Breast epithelium (tissue), 4 donors: ENCODE measurements around the gene SMARCD1. TPM values are rescaled to one million over a fixed set of nuclear protein-coding genes. Genes with fewer than 3 reads are reported as not detected.

Experiments used
- DNase-seq, 2 donors: peaks; one replicate each; pipeline ENCODE4 v3.0.0-alpha.2; 2019; ENCODE audit warnings: low spot score in 2 of 2
- H3K27ac ChIP-seq, 2 donors: fragments of 200-600 bp; sonication (generic) in 1 of 2; one replicate each; pipeline ENCODE4 v1.5.1; 2016 to 2019; ENCODE audit warnings: mild to moderate bottlenecking in 1 of 2
- H3K27me3 ChIP-seq, 2 donors: fragments of 200-600 bp; sonication (generic) in 1 of 2; one replicate each; pipeline versions ENCODE4 v1.5.1 to v1.6.0; 2017 to 2019; ENCODE audit warnings: control low read depth in 1 of 2, mild to moderate bottlenecking in 1 of 2
- H3K36me3 ChIP-seq: fragments of 200-600 bp; one replicate; pipeline ENCODE4 v1.5.1; 2019
- H3K4me1 ChIP-seq, 2 donors: fragments of 200-600 bp; sonication (generic); one replicate each; pipeline ENCODE4 v1.5.1; 2016 to 2019; ENCODE audit warnings: control low read depth in 1 of 2
- H3K4me3 ChIP-seq, 3 donors: fragments of 200-600 bp; sonication (generic); 1 replicate in 2 of 3; 2 replicates in 1 of 3; pipeline ENCODE4 v1.5.1; 2016 to 2019; ENCODE audit warnings: mild to moderate bottlenecking in 3 of 3, moderate library complexity in 2 of 3
- H3K9me3 ChIP-seq, 2 donors: fragments of 200-600 bp; sonication (generic) in 1 of 2; one replicate each; pipeline ENCODE4 v1.5.1; 2016 to 2019; ENCODE audit warnings: control low read depth in 1 of 2
- CTCF ChIP-seq, 3 donors: fragments of 450-650 bp; IDR thresholded peaks; one replicate each; pipeline ENCODE4 v1.5.1; 2016 to 2017; ENCODE audit warnings: antibody characterized with exemption in 3 of 3, mild to moderate bottlenecking in 3 of 3, moderate library complexity in 3 of 3
- POLR2A ChIP-seq: fragments of 450-650 bp; IDR thresholded peaks from one replicate; pipeline ENCODE4 v1.6.1; 2016; ENCODE audit warnings: antibody characterized with exemption, mild to moderate bottlenecking, moderate library complexity
- POLR2AphosphoS5 ChIP-seq, 3 donors: sonication (generic); formaldehyde crosslinking; IDR thresholded peaks; one replicate each; pipeline ENCODE4 v1.6.1; 2017; ENCODE audit warnings: antibody characterized with exemption in 3 of 3
- intact Hi-C: fragments of 100-400 bp; cut with DNase I; formaldehyde crosslinking; loops from one replicate; pipeline ENCODE4 v1.15.1; 2023; ENCODE audit warnings: low total_unique reads
- total RNA-seq, 3 donors: library from RNA; depleted of rRNA; stranded (reverse); fragments of >200 nt; gene quantifications; one replicate each; pipeline ENCODE4 v1.1.0, GENCODE V29; 2016

SMARCD1 gene
- total RNA-seq, 3 donors from 2014 or later, result 50.6 to 56.7 (median 51.5) TPM

DNA sequence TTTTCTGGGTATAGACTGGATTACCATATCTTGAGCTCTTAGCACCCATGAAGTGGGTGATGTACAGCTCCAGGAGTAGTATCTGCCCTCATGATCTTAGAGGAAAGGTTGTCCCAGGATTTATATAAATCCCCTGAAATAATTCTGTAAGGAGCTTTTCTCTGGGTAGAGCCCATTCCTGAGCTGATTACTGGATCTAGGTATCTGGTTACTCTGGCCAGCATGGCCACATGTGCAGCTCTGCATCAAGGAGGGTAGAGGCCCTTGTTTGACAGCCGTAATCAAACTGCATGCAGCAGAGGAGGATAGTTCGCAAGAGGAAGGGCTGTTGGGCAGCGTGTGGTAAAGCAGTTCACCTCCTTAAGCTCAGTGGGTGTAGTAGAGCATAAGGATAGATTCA, 35.4 kb downstream of the SMARCD1 start:
- Histone ChIP-seq H3K36me3 (no peaks in the 10 kb centered on the region), H3K4me1 (no peaks in the 10 kb centered on the region), H3K4me3 (no peak overlapping the region), H3K27ac (no peak overlapping the region), H3K27me3 (no peaks in the 10 kb centered on the region), H3K9me3 (no peaks in the 10 kb centered on the region)
- TF ChIP-seq POLR2A (no peak), CTCF (IDR thresholded peaks at IDR 0.05) (no peak), POLR2AphosphoS5 (IDR thresholded peaks at IDR 0.05) (no peak)
- DNase-seq, result no peak
- intact Hi-C loops, result no loop called here

GRCh38 chr12:50120953-50121352, 35.8 kb downstream of the SMARCD1 start:
- TF ChIP-seq POLR2A (no peak), POLR2AphosphoS5 (IDR thresholded peaks at IDR 0.05) (no peak), CTCF (IDR thresholded peaks at IDR 0.05) (no peak)
- Histone ChIP-seq H3K9me3 (no peaks in the 10 kb centered on the region), H3K4me1 (no peaks in the 10 kb centered on the region), H3K36me3 (no peaks in the 10 kb centered on the region), H3K4me3 (no peak overlapping the region), H3K27me3 (no peaks in the 10 kb centered on the region), H3K27ac (no peak overlapping the region)
- intact Hi-C loops, result no loop called here
- peak in 1 of 2 donors; percentile 5 for DNase-seq

- no peak for TF ChIP-seq POLR2AphosphoS5 (IDR thresholded peaks at IDR 0.05)
- no peak for TF ChIP-seq POLR2A
- TF ChIP-seq CTCF (IDR thresholded peaks at IDR 0.05), result no peak
- no peak overlapping the region for H3K27ac ChIP-seq
- H3K4me3 ChIP-seq, result no peak overlapping the region
- DNase-seq, result no peak
- intact Hi-C loops, result no loop called here
- H3K4me1 ChIP-seq, result no peaks in the 10 kb centered on the region
- no peaks in the 10 kb centered on the region for H3K9me3 ChIP-seq
- no peaks in the 10 kb centered on the region for H3K36me3 ChIP-seq
- no peaks in the 10 kb centered on the region for H3K27me3 ChIP-seq
Measured at GRCh38 chr12:50121641-50122040, 36.5 kb downstream of the SMARCD1 start.

DNA sequence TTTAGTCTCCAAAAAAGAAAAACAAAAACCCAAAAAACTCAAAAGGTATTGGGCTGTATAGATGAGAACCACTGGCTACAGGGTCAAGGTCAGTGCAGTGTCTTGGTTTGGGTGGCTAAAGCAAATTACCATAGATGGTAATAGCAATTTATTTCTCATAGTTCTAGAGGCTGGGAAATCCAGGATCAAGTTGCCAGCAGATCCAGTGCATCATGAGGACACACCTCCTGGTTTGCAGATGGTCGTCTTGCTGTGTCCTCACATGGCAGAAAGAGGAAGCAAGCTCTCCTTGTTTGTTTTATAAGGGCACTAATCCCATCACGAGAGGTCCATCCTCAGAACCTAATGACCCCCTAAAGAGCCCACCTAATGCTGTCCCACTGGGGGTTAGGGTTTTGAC, 38.1 kb downstream of the SMARCD1 start:
- Histone ChIP-seq H3K4me1 (no peaks in the 10 kb centered on the region), H3K27me3 (no peaks in the 10 kb centered on the region), H3K36me3 (no peaks in the 10 kb centered on the region), H3K4me3 (no peak overlapping the region), H3K27ac (no peak overlapping the region), H3K9me3 (no peaks in the 10 kb centered on the region)
- intact Hi-C loops, result no loop called here
- no peak for TF ChIP-seq CTCF (IDR thresholded peaks at IDR 0.05)
- no peak for TF ChIP-seq POLR2A
- no peak for TF ChIP-seq POLR2AphosphoS5 (IDR thresholded peaks at IDR 0.05)
- peak in 1 of 2 donors; percentile 0 for DNase-seq

GRCh38 chr12:50127546-50127945, 42.4 kb downstream of the SMARCD1 start:
- TF ChIP-seq POLR2A (no peak), POLR2AphosphoS5 (IDR thresholded peaks at IDR 0.05) (no peak), CTCF (IDR thresholded peaks at IDR 0.05) (no peak)
- H3K27ac ChIP-seq, result no peak overlapping the region
- H3K27me3 ChIP-seq, result no peaks in the 10 kb centered on the region
- H3K36me3 ChIP-seq, result no peaks in the 10 kb centered on the region
- no peaks in the 10 kb centered on the region for H3K9me3 ChIP-seq
- intact Hi-C loops, result no loop called here
- DNase-seq, result peak in 1 of 2 donors; percentile 7
- H3K4me3 ChIP-seq, result no peak overlapping the region
- no peaks in the 10 kb centered on the region for H3K4me1 ChIP-seq
